Measurements from ENCODE around the gene FAR2.

FAR2 gene

DNA sequence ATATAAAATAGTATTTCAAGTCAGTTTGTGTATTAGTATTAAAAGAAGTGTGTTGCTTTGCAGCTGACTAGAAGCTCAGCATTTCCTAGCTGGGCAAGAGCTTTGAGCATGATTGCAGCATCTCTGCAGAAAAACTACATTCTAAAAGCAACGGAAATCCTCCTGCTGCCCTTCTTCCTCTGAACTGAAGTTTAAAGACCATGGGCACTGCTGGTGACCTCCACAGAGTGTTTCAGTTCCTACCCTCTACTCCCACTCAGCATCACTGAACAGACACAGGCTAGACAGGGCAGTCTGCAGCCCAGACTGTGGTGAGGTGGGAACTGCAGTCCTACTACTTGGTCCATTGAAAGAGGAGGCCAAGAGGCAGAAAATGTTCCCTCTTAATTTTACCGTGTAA is 59.0 kb downstream of the FAR2 start:
- no peak for DNase-seq

DNA sequence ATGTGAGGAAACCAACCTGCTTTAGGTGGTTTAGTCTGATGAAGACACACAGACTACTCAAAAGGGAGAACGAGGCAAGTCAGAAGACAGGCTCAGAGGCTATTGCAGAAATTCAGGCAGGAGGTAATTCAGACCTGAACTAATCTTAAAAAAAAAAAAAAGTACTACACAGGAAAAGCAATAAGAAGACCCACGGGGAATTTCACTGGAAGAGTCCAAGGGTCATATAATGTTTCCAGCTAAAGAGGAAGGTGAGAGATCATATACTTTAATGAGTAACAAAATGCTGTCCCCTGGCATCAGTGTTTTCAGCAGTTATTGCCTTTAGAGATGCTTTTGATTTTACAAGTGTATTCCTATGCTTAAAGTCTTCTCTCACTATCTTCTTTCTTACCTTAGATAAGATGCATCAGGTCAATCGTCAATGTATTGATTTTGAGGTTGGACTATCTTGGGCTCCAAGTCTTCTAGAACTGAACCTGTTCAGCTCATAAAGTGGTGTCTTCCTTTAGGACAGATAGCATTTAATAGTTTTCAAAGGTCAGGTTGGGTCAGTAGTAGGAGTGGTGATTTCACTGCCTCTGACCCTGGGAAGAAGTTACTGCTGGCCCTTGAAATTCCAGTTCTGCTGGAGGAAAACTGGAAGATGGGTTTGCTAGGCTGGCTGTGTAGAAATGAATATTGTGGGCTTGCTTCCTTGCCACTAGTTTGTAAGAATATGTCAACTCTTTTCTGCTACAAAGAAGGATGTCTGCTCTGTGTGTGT is 60.0 kb downstream of the FAR2 start:
- no peak for DNase-seq

DNA sequence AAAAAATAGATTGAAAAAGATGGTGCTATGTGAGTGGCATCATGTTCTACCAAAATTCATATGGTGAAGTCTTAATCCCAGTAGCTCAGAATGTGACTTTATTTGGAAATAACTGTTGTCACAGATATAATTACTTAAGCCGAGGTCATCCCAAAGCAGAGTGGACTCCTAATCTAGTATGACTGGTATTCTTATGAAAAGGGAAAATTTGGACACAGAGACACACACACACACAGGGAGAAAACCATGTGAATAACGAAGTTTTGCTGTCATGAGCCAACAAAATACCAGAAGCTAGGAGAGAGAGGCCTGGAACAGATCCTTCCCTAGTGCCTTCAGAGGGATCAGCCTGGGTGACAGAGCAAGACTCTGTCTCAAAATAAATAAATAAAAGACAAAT is 62.6 kb downstream of the FAR2 start:
- no peak for DNase-seq

- no peak for DNase-seq
These were observed 63.8 kb downstream of the FAR2 start for GRCh38 chr12:29212682-29213403.

DNA sequence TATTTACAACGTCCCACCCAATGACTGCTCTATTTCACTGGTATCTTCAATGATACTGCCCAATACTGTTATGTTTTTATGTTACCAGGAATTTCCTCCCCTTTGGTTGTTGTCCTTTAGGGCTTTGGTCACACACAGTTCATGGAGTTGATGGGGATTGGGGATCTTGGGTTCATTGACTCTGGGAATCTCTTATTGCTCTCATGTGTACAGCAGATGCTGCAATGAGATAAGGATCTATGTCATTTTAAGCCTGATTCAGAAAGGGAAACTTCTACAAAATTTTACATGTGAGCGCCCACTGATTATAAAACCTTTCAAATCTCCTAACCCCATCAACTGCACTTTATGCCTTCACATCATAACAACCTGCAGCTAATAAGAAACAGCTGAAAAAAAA is 67.2 kb downstream of the FAR2 start:
- DNase-seq = no peak

DNA sequence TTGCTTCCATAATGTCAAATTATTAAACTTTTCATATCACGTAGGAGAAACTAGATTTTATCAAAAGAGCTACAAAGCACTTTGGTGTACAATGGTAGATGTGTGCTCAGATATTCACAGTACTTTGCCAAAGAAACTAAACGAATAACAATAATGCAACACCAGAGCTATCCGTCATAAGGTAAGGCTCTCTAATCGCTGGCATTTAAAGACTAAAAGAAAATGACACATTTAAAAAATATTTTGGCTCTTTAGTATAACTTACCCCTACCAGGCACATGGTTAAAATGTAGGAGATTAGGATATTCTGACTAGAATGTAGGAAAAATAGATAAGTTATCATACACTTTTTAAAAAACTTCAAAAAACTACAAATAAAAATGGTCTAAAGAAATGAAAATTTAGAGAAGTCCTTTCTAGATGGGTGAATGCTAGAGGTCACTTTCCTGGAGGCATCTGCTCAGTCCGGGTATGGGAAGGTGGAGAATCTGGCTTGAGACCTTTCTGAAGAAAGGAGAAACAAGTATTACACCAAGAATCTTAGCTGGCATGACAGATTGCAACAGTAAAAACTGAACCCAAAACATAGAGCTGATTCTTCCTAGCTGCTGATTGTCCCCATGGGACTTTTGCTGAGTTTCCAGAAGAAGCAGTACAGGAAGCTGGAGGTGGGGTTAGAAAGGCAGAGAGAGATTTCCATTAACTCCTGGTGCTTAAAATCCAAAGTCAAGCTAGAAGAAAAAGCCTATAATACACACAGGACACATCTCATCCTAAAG is 67.9 kb downstream of the FAR2 start:
- peak; percentile 59 for DNase-seq

- no peak for DNase-seq
These were observed 71.7 kb downstream of the FAR2 start for GRCh38 chr12:29220632-29221336.

DNA sequence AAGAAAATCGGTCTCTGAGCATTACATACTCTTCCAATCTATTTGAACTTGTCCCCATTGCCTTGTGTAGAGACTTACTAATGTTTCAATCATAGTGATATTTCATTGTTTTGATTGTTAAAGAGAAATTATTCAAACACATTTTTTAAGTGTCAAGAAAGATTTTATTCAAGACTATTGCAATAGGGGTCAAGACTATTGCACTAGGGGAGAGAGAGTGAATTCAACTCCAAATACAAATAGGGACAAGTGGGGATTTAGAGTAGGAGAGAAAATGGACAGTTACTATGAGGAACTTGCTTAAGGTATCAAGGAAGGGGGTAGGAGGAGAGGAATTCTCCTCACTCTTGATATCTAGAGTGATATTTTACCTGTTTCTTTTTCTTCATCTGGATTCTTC is 73.1 kb downstream of the FAR2 start:
- DNase-seq = no peak

DNA sequence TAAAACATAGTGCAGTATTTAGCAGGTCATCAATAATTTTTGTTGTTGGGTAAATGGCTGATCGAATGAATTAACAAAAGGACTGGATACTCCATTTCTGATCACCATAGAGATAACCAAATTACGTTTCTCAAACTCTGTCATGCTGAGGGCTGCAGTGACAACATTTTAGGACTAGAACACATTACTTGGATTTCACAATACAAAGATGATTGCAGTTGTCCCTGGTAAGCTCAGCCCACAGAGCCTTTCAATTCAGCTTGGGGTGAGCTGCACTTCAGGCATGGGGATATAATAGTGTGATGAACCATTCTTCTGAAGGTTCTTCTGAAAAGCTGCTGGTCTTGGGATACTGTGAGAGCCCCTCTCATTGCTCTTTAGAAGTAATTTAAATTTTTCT is 74.3 kb downstream of the FAR2 start:
- no peak for DNase-seq

GRCh38 chr12:29223956-29224543 is 75.0 kb downstream of the FAR2 start:
- no peak for DNase-seq

DNA sequence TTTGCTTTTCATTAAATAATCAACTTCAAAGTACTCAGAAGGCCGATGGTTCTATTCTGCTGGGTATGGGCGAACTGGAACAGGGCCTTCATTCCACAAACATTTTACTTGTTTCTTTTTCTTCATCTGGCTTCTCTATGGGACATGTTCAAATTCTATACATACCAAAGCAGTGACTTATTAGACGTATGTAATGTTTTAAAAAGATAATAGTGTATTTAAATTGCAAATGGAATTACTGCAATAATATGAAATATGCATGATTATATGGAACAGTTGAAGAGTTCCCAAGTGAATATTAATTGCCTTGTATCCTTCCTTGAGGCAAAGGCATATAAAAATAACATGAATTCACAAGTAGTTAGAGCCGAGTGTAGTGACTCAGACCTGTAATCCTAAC is 75.5 kb downstream of the FAR2 start:
- no peak for DNase-seq

DNA sequence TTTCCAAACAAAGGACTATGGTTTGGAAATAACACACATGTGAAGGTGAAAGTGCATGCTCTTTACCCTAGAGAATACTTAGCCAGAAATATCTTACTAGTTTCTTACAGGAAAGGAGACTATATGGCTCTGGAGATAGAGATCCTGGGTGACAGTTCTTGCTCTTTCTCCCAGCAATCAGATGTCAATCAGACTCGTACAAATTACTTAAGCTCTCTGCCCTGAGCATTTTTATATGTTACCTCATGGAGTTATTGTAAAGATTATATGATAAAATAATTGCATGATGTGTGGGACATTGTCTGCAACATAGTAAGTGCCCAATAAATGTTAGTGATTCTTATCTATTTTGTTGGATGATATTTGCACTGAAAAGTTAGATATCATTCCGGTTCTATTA is 76.8 kb downstream of the FAR2 start:
- no peak for DNase-seq

- DNase-seq = no peak
These were observed 77.5 kb downstream of the FAR2 start for GRCh38 chr12:29226616-29227015.

GRCh38 chr12:29228474-29229157 is 79.5 kb downstream of the FAR2 start:
- no peak for DNase-seq

DNA sequence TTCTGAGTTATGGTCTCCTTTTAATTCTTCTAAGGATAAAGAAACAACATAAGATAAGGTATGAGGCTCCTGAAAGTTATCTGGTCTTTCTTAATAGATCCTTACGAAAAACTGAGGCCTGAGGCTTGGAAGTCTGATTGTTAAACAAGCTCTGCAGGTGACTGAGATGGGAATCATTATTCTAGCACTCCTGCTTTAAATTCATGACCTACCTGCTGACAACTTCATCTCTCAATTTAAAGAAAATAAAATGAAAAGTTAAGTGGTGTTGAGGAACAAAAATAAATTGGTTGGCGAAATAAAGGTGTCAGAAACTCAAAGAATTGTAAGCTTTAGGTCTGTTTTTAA is 80.1 kb downstream of the FAR2 start:
- DNase-seq = no peak

- DNase-seq = peak; percentile 52
These were observed 80.9 kb downstream of the FAR2 start for GRCh38 chr12:29229937-29230336.

DNA sequence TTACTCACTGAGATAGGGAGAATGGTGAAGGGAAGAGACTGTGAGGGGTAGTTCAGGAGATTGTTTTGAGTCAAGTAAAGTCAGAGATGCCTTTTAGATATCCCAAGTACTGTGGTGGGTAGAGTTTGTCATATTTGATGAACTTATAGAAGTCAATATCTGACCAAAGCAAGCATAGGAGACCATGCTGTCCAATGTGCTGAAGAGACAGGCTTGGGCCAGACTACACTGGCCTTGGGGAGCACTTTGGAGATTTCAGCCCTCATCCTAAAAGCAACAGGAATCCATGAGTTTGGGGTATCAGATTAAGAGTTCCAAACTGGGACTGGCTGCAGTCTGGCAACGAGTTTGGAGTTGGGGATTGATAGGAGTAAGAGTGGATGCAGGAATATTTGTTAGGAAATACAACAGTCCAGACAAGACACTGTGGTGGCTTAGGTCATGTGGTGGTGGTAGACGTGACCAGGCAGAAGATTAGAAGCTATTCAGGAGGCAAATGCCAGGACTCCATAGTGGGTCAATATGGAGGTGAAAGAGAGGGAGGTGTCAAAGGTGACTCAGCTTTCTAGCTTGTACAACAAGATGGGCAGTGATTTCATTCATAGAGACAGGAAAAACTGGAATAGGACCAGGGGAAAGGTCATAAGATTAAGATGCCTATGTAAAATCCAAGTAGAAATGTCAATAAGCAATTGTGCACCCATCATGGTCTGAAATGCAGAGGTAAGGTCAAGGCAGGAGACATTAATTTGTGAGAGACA is 81.9 kb downstream of the FAR2 start:
- DNase-seq = no peak

DNA sequence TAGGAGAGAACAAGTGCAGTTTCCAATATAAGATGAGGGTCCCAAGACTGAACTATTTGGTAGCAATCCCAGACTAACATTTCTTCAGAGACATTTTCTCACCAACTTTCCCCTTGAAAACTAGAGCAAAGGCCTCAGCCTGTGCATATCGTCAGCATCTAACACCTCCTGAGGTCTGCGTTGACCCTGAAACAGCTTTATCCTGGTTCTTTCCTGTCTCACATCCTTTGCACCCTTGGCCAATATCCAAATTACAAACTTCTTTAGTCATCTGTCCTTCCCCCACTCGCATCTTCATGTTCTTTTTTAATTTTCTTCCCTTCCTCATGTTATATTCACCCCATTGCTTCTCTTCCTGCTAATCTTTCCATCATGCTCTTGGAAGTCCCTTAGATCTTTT is 83.0 kb downstream of the FAR2 start:
- no peak for DNase-seq

GRCh38 chr12:29234552-29234951 is 85.5 kb downstream of the FAR2 start:
- no peak for DNase-seq

GRCh38 chr12:29234965-29235626 is 86.0 kb downstream of the FAR2 start:
- no peak for DNase-seq

GRCh38 chr12:29238822-29239291 is 89.8 kb downstream of the FAR2 start:
- DNase-seq = no peak

All from NCI-H2171 treated with DMSO at 0.1 percent for 48 hours (cell line).